BJ (cell line): Measurements from ENCODE around the gene ATF7. TPM values are rescaled to one million over a fixed set of nuclear protein-coding genes. Genes with fewer than 3 reads are reported as not detected.

Experiments used
- CTCF ChIA-PET: fragments of 350-600 bp; formaldehyde crosslinking; extraction: SDS; loops from one replicate; lab custom pipeline; 2021; ENCODE audit warnings: antibody characterized with exemption, inconsistent platforms; lab: Yijun Ruan, JAX
- POLR2A ChIA-PET: fragments of 300-600 bp; sonication (Branson Sonifier 250); formaldehyde crosslinking; extraction: SDS; loops from one replicate; lab custom pipeline; 2021; ENCODE audit warnings: antibody characterized with exemption; lab: Charles Lee
- DNase-seq: peaks from one replicate; pipeline ENCODE4 v3.0.0-alpha.2; 2011; ENCODE audit warnings: low read depth
- H3K27me3 ChIP-seq: 2 replicates; pipeline ENCODE4 v1.6.0; 2011; ENCODE audit warnings: low read length; ENCODE audit not compliant: control insufficient read depth, insufficient read depth
- H3K36me3 ChIP-seq: 2 replicates; pipeline ENCODE4 v1.5.1; 2011; ENCODE audit warnings: low read length; ENCODE audit not compliant: control insufficient read depth, insufficient read depth
- H3K4me3 ChIP-seq: 2 replicates; pipeline ENCODE4 v1.5.1; 2011; ENCODE audit warnings: low read depth, mild to moderate bottlenecking, control low read depth, low read length
- polyA plus RNA-seq: library from polyadenylated mRNA; depleted of rRNA; stranded (reverse); fragments of >200 nt; gene quantifications from 2 replicates; pipeline ENCODE4 v1.2.3, GENCODE V29; 2011
- TF ChIP-seq, protein P1 (sequence below): IDR thresholded peaks from 2 replicates; pipeline ENCODE4 v1.5.1; 2011; ENCODE audit warnings: low read depth, mild to moderate bottlenecking, control low read depth, inconsistent platforms, low read length, moderate library complexity; ENCODE audit not compliant: insufficient read depth

Gene ATF7
- polyA plus RNA-seq, 1 experiment: 21.8 TPM

DNA sequence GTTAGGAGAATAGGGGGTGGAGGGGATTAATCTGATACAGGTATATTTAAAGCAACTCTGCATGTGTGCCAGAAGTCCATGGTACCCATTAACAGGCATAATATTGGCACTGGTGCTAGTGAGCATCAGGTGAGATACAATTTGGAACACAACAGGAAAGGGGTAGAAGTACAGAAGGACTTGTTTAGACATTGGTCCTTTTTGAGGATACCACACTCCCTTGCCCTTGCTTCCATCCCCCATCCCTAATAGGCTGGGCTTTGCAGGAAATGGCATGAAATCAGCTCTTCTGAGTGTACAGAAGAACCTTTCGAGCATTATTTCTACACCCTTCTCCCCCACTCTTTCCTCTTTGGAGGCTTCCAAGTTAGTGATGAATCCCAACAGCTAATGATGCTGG lies 157.9 kb downstream of the ATF7 start:
- H3K36me3 ChIP-seq: peaks cover 45% of the 10 kb centered on the region
- ChIA-PET CTCF (interaction anchor here (2.1 kb wide), 1 partner anchor 40 kb away, joined by 11 read pairs; no protein-coding TSS in a partner anchor), POLR2A (no interaction called here)

DNA sequence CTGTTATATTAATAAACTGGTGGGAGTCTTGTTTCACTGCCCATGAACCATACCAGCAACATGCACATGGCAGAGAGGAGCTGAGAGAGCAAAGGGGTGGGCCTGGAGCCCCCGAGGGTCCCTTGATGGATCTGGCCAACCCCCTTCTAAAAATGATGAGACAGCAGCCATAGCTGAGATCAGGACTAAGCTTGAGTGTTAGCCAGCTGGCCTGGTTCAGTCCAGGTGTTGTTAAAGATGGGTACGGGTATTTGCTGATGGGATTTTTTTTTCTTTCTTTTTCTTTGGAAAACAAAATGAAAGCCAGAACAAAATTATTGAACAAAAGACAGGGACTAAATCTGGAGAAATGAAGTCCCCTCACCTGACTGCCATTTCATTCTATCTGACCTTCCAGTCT lies 158.3 kb downstream of the ATF7 start:
- TF ChIP-seq, protein P1, sequence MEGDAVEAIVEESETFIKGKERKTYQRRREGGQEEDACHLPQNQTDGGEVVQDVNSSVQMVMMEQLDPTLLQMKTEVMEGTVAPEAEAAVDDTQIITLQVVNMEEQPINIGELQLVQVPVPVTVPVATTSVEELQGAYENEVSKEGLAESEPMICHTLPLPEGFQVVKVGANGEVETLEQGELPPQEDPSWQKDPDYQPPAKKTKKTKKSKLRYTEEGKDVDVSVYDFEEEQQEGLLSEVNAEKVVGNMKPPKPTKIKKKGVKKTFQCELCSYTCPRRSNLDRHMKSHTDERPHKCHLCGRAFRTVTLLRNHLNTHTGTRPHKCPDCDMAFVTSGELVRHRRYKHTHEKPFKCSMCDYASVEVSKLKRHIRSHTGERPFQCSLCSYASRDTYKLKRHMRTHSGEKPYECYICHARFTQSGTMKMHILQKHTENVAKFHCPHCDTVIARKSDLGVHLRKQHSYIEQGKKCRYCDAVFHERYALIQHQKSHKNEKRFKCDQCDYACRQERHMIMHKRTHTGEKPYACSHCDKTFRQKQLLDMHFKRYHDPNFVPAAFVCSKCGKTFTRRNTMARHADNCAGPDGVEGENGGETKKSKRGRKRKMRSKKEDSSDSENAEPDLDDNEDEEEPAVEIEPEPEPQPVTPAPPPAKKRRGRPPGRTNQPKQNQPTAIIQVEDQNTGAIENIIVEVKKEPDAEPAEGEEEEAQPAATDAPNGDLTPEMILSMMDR: no peak
- DNase-seq: no peak
- H3K4me3 ChIP-seq: no peak overlapping the region
- ChIA-PET CTCF (interaction anchor here (2.1 kb wide), 1 partner anchor 41 kb away, joined by 11 read pairs; no protein-coding TSS in a partner anchor), POLR2A (no interaction called here)
- peaks cover 48% of the 10 kb centered on the region for H3K36me3 ChIP-seq
- H3K27me3 ChIP-seq: no peaks in the 10 kb centered on the region

More for the DNA sequence above, 157.9 kb downstream of the ATF7 start:
- TF ChIP-seq, protein P1: no peak
- DNase-seq: no peak
- H3K4me3 ChIP-seq: no peak overlapping the region
- no peaks in the 10 kb centered on the region for H3K27me3 ChIP-seq

DNA sequence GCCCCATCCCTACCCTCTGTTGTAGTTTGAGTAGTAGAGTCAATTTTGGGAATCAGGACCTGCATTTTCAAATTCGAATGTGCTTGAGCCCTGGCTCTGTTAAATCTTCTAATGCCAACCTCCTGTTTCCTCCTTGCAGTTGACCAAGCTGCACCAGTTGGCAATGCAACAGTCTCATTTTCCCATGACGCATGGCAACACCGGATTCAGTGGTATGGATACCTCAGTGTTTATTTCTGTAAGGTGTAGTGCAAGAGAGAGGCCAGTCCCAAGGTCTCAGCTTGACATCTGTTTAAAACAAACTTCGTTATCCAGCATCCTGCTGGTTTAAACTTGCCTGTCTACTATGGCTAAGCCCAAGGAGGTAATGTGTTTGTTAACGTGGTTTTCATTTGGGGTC lies 159.1 kb downstream of the ATF7 start:
- POLR2A ChIA-PET: no interaction called here
- CTCF ChIA-PET: interaction anchor here (2.1 kb wide), 1 partner anchor 42 kb away, joined by 11 read pairs; no protein-coding TSS in a partner anchor
- H3K27me3 ChIP-seq: no peaks in the 10 kb centered on the region
- TF ChIP-seq, protein P1: no peak
- no peak for DNase-seq
- H3K4me3 ChIP-seq: no peak overlapping the region
- H3K36me3 ChIP-seq: peaks cover 53% of the 10 kb centered on the region

DNA sequence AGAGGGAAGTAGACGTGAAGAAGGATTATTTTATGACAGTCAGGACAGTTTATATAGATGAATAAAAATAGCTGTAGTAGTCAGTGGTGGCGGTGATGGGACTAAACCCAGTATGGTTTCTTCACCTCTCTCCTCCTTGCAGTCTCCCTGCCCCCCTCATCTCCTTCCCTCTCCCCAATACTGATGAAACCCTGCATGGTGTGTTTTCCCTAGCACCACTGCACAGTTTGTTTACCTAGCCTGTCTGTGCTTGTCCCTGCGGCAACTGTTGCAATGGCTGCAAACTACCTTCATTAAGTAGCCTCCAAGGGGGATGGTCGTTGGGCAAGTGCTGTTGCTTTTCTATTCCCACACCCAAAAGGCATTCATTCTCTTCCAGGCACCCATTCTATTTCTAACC lies 159.5 kb downstream of the ATF7 start:
- ChIA-PET POLR2A (no interaction called here), CTCF (no interaction called here)
- peaks cover 52% of the 10 kb centered on the region for H3K36me3 ChIP-seq
- no peaks in the 10 kb centered on the region for H3K27me3 ChIP-seq
- H3K4me3 ChIP-seq: no peak overlapping the region
- no peak for DNase-seq
- TF ChIP-seq, protein P1: no peak

DNA sequence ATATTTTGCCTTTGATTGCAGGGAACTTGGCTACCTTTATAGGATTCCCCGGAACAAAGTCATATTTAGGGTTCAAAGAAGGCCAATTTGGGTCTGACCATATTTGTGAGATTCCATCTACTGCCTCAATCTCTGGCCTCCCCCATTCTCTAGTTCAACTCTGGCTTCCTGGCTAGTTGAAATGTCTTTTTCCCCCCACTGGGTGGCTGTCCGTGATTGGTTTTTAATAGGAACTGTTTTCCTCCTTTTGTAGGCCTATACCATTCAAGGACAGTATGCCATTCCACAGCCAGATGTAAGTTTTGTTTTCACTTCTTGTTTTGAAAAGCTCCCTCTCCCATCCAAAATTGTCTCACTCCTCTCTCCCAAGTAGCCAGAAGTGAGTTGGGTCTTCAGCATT lies 160.5 kb downstream of the ATF7 start:
- CTCF ChIA-PET: interaction anchor here (1.0 kb wide), 1 partner anchor 10 kb away, joined by 4 read pairs; no protein-coding TSS in a partner anchor
- H3K36me3 ChIP-seq: peaks cover 59% of the 10 kb centered on the region

More for the DNA sequence above, 160.5 kb downstream of the ATF7 start:
- TF ChIP-seq, protein P1: no peak
- POLR2A ChIA-PET: no interaction called here
- Histone ChIP-seq H3K27me3 (no peaks in the 10 kb centered on the region), H3K4me3 (no peak overlapping the region)
- DNase-seq: no peak
